Fibroblast of skin of scalp (primary cell): ENCODE data around the gene FLT3LG.

Experiments
- DNase-seq: peaks from one replicate; pipeline ENCODE4 v3.0.0-alpha.2; 2013

FLT3LG gene

GRCh38 chr19:49489601-49490167 is 15.7 kb downstream of the FLT3LG start:
- DNase-seq = no peak

GRCh38 chr19:49490287-49491029 is 16.4 kb downstream of the FLT3LG start:
- no peak for DNase-seq

DNA sequence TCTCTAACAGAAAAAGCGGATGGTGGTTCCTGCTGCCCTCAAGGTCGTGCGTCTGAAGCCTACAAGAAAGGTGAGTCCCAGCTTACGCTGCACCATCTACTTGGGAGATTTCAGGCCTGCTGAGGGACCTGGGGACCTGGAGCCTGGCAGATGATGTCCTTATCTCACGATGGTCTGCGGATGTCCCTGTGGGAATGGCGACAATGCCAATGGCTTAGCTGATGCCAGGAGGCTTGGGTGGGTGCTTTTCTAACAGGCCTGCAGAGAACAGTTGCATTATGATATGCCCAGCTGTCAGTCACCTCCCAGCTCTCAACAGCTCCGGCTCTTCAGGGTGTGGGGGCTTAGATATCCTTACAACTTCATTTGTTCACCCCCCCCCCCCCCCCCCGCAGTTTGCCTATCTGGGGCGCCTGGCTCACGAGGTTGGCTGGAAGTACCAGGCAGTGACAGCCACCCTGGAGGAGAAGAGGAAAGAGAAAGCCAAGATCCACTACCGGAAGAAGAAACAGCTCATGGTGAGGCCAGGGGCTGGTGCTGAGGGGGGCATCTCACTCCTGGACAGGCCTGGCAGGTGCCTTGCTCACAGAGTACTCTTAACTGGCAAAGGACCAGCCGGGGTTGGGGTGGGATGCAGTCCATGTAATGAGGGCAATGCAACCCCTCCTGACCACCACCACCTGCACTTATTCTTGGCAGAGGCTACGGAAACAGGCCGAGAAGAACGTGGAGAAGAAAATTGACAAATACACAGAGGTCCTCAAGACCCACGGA is 17.2 kb downstream of the FLT3LG start:
- no peak for DNase-seq

GRCh38 chr19:49491804-49492572 is 18.0 kb downstream of the FLT3LG start:
- no peak for DNase-seq

- peak; percentile 36 for DNase-seq
Observed at GRCh38 chr19:49492573-49493405, 18.8 kb downstream of the FLT3LG start.

GRCh38 chr19:49496574-49497008 is 22.6 kb downstream of the FLT3LG start:
- no peak for DNase-seq

- DNase-seq = peak; percentile 61
Observed at GRCh38 chr19:49497047-49497788, 23.2 kb downstream of the FLT3LG start.

DNA sequence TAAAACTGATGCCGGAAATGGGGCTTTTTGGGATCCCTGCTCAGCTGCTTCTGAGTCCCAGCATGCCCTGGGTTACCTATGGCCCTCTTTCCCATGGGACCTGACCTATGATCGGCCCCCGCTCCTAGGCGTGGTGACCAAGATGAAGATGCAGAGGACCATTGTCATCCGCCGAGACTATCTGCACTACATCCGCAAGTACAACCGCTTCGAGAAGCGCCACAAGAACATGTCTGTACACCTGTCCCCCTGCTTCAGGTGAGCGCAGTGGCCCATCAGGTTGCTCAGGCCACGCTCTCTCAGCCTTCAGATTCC is 23.7 kb downstream of the FLT3LG start:
- no peak for DNase-seq

GRCh38 chr19:49498475-49498874 is 24.5 kb downstream of the FLT3LG start:
- DNase-seq = no peak

DNA sequence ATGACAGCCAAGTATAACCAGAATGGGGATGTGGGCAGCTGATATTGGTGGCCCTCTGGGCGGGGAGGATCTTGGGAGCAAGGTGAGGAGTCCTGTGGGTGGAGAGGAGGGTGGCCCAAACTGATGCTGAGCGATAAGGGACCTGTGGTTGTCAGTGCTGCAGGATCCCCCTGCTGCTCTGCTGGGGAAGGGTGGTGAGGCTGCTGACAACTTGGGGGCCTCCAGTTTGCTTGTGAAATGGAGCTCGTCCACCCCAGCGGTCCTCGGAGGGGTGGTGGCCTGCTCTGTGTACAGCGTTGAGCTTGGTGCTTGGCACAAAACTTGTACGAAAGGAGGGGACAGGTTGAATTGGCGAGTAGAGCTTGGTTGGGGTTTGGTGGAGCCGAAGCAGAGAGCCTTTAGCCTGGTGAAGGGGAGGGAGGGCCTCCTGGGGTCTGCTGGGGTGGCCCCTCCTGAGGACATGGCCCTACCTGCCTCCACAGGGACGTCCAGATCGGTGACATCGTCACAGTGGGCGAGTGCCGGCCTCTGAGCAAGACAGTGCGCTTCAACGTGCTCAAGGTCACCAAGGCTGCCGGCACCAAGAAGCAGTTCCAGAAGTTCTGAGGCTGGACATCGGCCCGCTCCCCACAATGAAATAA is 25.1 kb downstream of the FLT3LG start:
- DNase-seq = no peak

DNA sequence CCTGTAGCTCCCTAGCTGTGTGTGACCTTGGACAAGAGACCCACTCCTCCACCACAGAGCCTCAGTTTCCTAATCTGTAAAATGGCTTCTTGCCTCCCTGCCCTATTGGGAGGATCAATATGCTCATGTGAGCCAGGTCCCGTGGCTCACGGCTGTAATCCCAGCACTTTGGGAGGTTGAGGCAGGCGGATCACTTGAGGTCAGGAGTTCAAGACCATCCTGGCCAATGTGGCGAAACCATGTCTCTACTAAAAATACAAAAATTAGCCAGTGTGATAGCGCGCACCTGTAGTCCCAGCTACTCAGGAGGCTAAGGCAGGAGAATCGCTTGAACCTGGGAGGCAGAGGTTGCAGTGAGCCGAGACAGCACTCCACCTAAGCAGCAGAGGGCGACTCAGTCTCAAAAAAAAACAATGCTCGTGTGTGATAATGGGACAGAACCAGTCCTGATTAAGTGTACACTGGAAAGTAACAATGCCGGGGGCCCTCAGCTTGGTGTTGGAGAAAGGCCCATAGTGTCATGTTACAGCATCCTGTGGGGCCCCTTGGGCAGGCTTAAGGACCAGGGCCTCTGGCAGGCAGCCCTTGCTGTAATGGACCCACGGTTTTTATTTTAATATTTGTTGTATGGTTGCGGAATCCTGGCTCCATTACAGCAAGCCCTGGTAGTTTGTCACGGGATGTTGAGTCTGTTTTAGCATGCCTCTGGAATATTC is 29.0 kb downstream of the FLT3LG start:
- DNase-seq = peak; percentile 79

- no peak for DNase-seq
Observed at GRCh38 chr19:49503582-49503962, 29.6 kb downstream of the FLT3LG start.

DNA sequence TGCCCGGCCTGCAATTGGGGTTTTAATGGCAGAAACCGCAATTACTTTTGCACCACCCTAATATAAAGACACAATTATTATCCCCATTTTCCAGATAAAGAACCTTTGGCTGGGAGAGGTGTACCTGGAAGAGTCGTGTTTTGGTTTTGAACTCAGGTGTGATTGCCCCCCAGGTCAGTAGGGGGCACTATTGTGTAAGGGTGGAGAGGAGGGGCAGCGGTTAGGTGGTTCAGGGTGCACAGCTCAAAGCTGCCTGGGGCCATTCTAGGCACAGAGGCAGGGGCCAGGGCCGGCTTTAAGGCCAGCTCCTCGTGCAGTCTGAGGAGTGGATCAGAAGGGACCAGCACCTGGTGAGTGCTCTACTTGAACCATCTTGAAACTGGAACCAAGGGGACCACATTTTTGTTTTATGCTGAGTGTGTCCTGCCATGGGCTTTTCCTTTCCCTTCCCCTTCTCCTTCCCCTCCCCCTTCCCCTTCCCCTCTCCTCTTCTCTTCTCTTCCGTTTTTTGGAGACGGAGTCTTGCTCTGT is 32.6 kb downstream of the FLT3LG start:
- DNase-seq = peak; percentile 54

DNA sequence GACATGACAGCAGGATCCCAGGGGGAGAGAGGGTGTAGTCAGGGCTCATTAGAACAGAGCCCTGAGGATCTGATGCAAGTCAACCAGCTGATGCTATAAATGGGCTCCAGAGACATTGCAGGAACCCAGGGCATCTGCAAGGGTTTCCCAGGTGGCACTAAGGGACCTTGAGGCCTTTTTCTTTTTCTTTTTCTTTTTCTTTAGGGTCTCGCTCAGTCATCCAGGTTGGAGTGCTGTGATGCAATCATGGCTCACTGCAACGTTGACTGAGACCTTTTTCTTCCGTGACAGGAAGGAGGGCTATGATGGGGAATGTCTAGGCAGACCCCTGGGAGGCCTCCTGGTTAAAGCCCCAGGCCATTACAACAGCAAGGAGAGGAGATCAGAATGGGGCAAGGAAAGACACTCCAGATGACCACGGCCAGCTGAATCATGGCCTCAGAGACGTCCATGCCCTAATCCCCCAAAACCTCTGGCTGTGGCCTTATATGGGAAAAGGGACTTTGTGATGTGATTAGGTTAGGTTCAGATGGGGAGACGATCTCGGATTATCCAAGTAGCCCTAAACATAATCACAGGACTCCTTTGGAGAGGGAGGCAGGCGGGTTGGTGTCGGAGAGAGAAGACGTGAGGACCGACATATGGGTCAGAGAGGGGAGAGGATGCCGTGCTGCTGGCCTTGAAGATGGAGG is 33.9 kb downstream of the FLT3LG start:
- no peak for DNase-seq

DNA sequence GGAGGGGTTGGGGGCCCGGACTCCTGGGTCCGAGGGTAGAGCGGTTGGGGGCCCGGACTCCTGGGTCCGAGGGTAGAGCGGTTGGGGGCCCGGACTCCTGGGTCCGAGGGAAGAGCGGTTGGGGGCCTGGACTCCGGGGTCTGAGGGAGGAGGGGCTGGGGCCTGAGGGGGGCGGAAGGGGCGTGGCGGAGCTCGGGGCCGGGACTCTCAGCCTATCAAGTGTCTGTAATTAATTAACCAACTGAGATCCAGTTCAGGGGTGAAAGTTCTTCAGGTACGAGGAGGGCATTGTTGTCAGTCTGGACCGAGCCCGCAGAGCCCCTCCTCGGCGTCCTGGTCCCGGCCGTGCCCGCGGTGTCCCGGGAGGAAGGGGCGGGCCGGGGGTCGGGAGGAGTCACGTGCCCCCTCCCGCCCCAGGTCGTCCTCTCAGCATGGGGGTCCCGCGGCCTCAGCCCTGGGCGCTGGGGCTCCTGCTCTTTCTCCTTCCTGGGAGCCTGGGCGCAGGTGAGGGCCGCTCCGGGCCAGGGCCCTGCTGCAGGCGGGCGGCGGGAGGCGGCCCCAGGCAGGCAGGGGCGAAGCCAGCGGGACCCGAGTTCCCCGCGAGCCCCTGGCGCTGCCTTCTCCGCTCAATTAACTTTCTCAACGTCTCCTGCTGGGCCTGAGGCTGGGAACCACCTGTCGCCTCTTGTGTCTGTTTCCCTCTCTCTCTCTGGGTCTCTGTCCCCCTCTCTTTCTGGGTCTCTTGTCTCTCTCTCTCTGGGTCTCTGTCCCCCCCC is 39.1 kb downstream of the FLT3LG start:
- DNase-seq = peak; percentile 30

- DNase-seq = no peak
Observed at GRCh38 chr19:49513746-49514118, 39.7 kb downstream of the FLT3LG start.

DNA sequence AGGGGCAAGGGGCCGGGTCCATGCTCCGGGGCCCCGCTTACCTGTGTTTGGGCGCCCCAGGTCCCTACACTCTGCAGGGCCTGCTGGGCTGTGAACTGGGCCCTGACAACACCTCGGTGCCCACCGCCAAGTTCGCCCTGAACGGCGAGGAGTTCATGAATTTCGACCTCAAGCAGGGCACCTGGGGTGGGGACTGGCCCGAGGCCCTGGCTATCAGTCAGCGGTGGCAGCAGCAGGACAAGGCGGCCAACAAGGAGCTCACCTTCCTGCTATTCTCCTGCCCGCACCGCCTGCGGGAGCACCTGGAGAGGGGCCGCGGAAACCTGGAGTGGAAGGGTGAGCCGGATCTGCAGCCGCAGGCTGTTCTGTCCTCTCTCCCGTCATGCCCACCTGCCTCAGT is 40.1 kb downstream of the FLT3LG start:
- no peak for DNase-seq

DNA sequence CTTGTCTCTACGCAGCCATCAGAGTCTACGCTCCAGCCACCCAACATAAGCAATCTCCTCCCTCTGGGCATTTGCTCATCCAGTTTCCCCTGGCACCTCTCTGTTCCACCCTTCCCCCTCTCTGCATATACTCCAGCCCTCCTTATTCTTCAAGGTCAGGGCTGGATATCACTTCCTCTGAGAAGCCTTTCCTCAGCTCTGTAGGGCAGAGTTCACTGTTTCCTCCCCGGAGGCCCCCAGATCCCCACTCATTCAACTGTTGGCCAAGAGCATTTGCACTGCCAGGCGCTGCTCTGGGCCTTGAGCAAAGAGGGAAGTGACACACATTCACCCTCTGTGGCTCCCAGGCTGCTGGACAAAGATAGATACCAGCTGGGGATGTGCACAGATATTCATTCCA is 41.8 kb downstream of the FLT3LG start:
- DNase-seq = no peak

DNA sequence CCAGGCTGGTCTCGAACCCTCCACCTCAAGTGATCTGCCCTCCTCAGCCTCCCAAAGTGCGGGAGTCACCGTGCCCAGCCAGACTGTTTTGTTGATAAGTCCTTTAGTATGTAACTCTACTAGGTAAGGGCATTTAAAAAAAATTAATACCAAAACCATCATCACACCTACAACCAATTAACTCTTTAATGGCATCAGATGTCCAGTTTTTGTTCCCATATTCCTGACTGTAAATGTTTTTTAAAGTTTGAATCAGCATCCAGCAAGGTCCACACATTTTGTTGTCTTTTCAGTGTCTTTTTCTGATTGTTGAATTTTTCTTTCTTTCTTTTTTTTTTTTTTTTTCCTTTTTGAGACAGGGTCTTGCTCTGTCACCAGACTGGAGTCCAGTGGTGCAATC is 44.0 kb downstream of the FLT3LG start:
- DNase-seq = no peak
